Omental fat pad (tissue), 4 donors: Measurements from ENCODE around the gene S100A4. TPM values are rescaled to one million over a fixed set of nuclear protein-coding genes. Genes with fewer than 3 reads are reported as not detected.

ENCODE experiments used
- ATAC-seq: fragments of 150-250 bp; one replicate; pipeline ENCODE4 v1.9.1; 2016; ENCODE audit warnings: mild to moderate bottlenecking, moderate library complexity; ENCODE audit not compliant: low FRiP score
- DNase-seq: peaks from one replicate; pipeline ENCODE4 v3.0.0-alpha.2; 2019; ENCODE audit warnings: low spot score
- total RNA-seq, 4 donors: library from RNA; depleted of rRNA; stranded (reverse); fragments of >200 nt; gene quantifications; one replicate each; pipeline ENCODE4 v1.1.0, GENCODE V29; 2016
- TF ChIP-seq, protein P1 (sequence below), 3 donors: fragments of 450-650 bp; IDR thresholded peaks; one replicate each; pipeline ENCODE4 v1.5.1; 2016 to 2017; ENCODE audit warnings: antibody characterized with exemption in 3 of 3, mild to moderate bottlenecking in 3 of 3, moderate library complexity in 2 of 3

S100A4 gene
- total RNA-seq, 4 donors from 2014 or later = 323 to 723 (median 337) TPM

DNA sequence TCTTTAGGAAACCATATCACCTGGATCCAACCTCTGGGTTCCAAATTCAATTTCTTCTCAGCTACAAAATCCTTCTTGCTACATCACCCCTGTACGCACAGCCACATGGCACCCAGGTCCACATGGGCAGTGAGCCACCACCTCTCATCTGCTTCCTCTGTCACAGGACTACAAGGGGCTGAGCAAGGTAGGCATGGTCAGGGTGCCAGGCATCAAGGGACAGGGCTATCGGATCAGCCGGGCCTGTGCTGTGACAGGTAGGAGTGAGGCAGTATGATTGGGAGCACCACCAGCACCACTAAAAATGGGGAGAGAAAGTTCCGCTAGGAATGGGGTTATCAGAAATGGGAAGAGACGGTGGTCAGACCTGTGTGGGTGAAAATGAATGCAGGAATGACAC lies 39.2 kb downstream of the S100A4 start:
- TF ChIP-seq, protein P1, sequence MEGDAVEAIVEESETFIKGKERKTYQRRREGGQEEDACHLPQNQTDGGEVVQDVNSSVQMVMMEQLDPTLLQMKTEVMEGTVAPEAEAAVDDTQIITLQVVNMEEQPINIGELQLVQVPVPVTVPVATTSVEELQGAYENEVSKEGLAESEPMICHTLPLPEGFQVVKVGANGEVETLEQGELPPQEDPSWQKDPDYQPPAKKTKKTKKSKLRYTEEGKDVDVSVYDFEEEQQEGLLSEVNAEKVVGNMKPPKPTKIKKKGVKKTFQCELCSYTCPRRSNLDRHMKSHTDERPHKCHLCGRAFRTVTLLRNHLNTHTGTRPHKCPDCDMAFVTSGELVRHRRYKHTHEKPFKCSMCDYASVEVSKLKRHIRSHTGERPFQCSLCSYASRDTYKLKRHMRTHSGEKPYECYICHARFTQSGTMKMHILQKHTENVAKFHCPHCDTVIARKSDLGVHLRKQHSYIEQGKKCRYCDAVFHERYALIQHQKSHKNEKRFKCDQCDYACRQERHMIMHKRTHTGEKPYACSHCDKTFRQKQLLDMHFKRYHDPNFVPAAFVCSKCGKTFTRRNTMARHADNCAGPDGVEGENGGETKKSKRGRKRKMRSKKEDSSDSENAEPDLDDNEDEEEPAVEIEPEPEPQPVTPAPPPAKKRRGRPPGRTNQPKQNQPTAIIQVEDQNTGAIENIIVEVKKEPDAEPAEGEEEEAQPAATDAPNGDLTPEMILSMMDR (IDR thresholded peaks at IDR 0.05) = no peak
- no peak for ATAC-seq
- no peak for DNase-seq

DNA sequence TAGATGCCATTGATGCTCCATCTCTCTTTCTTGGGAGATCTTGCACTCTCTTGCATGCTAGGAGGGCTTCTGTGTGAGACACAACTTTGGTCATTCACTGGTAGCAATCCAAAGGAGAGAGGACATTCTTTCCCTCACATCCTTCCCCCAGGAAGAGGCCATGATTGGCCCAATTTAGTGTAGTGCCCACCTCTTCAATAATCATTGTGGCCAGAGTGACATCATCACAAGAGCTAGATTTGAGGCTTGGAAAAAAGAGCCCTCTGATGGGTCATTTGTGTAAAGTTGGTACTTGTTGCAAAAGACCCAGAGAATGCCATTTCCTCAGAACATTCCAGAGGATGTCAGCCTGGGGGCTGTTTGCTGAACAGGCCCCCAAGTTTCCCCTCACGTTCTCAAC lies 40.0 kb downstream of the S100A4 start:
- no peak for DNase-seq
- TF ChIP-seq, protein P1 (IDR thresholded peaks at IDR 0.05) = no peak
- no peak for ATAC-seq

DNA sequence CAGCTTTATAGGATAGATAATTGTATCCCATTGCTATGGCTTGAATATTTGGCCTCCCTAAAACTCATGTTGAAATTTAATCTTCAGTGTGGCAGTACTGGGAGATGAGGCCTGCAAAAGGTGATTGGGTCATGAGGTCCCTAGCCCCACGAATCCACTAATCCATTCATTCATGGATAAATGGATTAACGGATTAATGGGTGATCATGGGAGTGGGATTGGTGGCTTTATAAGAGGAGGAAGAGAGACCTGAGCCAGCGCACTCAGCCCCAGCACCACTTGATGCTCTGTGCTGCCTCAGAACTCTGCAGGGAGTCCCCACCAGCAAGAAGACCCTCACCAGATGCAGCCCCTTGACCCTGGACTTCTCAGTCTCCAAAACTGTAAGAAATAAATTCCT lies 41.8 kb downstream of the S100A4 start:
- ATAC-seq (no peak), DNase-seq (no peak)
- TF ChIP-seq, protein P1 (IDR thresholded peaks at IDR 0.05) = no peak

DNA sequence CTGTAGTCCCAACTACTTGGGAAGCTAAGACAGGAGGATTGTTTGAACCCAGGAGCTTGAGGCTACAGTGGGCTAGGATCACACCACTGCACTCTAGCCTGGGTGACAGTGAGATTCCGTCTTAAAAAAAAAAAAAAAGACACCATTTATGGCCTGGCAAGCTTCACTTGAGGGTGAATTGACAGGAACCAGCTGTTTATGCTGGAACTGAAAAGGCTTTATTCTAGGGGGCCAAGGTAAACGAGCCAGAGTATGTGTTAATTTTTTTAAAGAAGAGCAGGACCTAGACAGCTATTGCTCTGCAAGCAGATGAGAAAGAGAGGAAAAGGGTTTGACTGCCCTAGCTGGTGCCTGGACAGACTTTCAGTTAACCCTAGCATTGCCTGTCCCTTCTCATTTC lies 46.9 kb downstream of the S100A4 start:
- TF ChIP-seq, protein P1 (IDR thresholded peaks at IDR 0.05) = no peak
- DNase-seq = no peak
- no peak for ATAC-seq

DNA sequence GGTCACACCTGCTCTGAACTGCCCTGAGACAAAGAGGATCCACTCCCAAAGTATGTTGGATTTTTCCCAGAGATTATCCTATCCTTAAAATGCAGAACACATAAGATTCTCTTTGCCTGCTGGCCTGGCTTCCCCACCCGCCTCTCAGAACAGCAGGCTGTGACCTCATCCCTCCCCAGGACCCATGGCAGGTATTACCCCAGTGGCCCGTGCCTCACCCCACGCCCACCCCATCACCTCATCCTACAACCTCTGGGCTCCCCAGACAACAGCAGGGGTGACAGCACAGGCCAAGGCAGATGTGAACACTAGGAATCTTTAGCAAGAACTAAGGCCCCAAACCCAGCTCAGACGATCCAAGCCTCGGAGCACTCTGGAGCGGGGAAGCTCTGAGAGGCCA lies 50.1 kb downstream of the S100A4 start:
- DNase-seq = no peak

DNA sequence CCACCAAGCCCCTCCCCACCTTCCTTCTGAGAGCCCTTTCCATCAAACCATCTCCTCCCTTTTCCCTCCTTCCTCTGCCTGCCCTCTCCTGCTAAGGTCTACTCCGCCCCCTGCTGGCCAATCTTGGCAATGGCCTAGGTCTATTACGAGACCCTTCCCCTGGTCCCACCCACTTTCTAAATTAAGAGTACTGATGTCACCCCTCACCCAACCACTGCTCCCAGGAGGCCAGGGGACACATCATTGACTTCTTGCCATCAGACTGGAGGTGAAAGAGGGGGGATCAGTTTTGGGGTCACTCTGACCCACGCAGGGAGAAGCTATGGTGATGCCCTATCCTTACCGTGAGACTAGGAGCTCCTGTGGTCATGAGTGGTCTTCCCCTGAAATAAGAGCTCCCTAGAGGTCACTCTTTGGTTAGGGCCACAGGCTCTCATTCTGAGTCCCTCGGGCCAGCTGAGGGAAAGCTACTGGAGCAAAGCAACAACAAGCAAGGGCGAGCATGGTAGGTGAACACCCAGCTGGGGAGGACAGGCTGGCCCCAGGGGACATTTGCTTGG lies 50.5 kb downstream of the S100A4 start:
- peak; percentile 35 for ATAC-seq
- TF ChIP-seq, protein P1 (IDR thresholded peaks at IDR 0.05) = peak in 2 of 3 donors; percentile 84 to 96
- DNase-seq = peak; percentile 99

More for the DNA sequence above, 50.1 kb downstream of the S100A4 start:
- ATAC-seq = no peak
- TF ChIP-seq, protein P1 (IDR thresholded peaks at IDR 0.05) = no peak

Other genes with a start within 250 kb of the S100A4 start
- gene PGLYRP3, start 232.9 kb downstream of the S100A4 start, total RNA-seq = not detected
- not detected for gene PGLYRP4, start 197.0 kb downstream of the S100A4 start, total RNA-seq
- gene S100A9, start 188.0 kb downstream of the S100A4 start, total RNA-seq = 1,000 to 10,000 TPM in 1 of 4 donors, 100 to 1,000 TPM in 3; 436 to 2,200 (median 573) TPM
- 10 to 100 TPM in 2 of 4 donors, 1 to 10 TPM in 2; 4.2 to 59.0 (median 9.6) TPM for gene S100A12, start 170.2 kb downstream of the S100A4 start, total RNA-seq
- 100 to 1,000 TPM in 1 of 4 donors, 10 to 100 TPM in 3; 50.4 to 402 (median 59.6) TPM for gene S100A8, start 154.7 kb downstream of the S100A4 start, total RNA-seq
- not detected for gene S100A7A, start 129.3 kb downstream of the S100A4 start, total RNA-seq
- not detected for gene S100A7, start 85.2 kb downstream of the S100A4 start, total RNA-seq
- gene S100A6, start 9.8 kb downstream of the S100A4 start, total RNA-seq = 100 to 1,000 TPM; 315 to 566 (median 427) TPM
- not detected for gene S100A5, start 4.9 kb downstream of the S100A4 start, total RNA-seq
- gene S100A3, start 3.5 kb upstream of the S100A4 start, total RNA-seq = 1 to 10 TPM in 3 of 4 donors, not detected in 1; 1.7 to 3.2 (median 2.7) TPM
- 1 to 10 TPM in 2 of 4 donors, not detected in 2; 1.3 to 6.5 TPM for gene S100A2, start 20.0 kb upstream of the S100A4 start, total RNA-seq
- 100 to 1,000 TPM in 3 of 4 donors, 10 to 100 TPM in 1; 84.5 to 225 (median 127) TPM for gene S100A16, start 67.3 kb upstream of the S100A4 start, total RNA-seq
- 1 to 10 TPM in 2 of 4 donors, under 1 TPM in 1, not detected in 1; 0.50 to 1.9 (median 1.3) TPM for gene S100A14, start 70.5 kb upstream of the S100A4 start, total RNA-seq
- 100 to 1,000 TPM; 118 to 192 (median 176) TPM for gene S100A13, start 81.7 kb upstream of the S100A4 start, total RNA-seq
- gene S100A1, start 82.6 kb upstream of the S100A4 start, total RNA-seq = 10 to 100 TPM in 3 of 4 donors, 1 to 10 TPM in 1; 6.0 to 36.5 (median 23.7) TPM
- 10 to 100 TPM; 31.4 to 63.5 (median 53.7) TPM for gene CHTOP, start 88.3 kb upstream of the S100A4 start, total RNA-seq
- gene SNAPIN, start 112.9 kb upstream of the S100A4 start, total RNA-seq = 10 to 100 TPM; 40.2 to 62.2 (median 54.8) TPM
- 100 to 1,000 TPM in 3 of 4 donors, 10 to 100 TPM in 1; 80.2 to 201 (median 122) TPM for gene ILF2, start 125.2 kb upstream of the S100A4 start, total RNA-seq
- 100 to 1,000 TPM in 3 of 4 donors, 10 to 100 TPM in 1; 87.3 to 203 (median 120) TPM for gene NPR1, start 132.9 kb upstream of the S100A4 start, total RNA-seq
- 10 to 100 TPM; 28.6 to 65.3 (median 34.8) TPM for gene INTS3, start 182.2 kb upstream of the S100A4 start, total RNA-seq
- gene SLC27A3, start 229.6 kb upstream of the S100A4 start, total RNA-seq = 10 to 100 TPM; 29.4 to 65.4 (median 40.5) TPM